KOPT-K1 (cell line): ENCODE data around the gene JAKMIP1.
"Not testable (repeated sequence)": the region's sequence is repeated elsewhere in the genome, so short reads cannot be mapped to it uniquely, and the experiment has no call there.

Experiments used
- H3K27ac ChIP-seq: fragments of 200-600 bp; sonication (generic); 2 replicates; pipeline ENCODE4 v1.5.1; 2016; ENCODE audit warnings: antibody characterized with exemption, mild to moderate bottlenecking, low read depth, low read length; ENCODE audit not compliant: poor library complexity, severe bottlenecking
- H3K36me3 ChIP-seq: fragments of 200-600 bp; sonication (generic); 2 replicates; pipeline ENCODE4 v1.5.1; 2017; ENCODE audit warnings: antibody characterized with exemption, mild to moderate bottlenecking, low read length, moderate library complexity; ENCODE audit not compliant: insufficient read depth
- H3K9me3 ChIP-seq: fragments of 200-600 bp; sonication (generic); 2 replicates; pipeline ENCODE4 v1.5.1; 2017; ENCODE audit warnings: antibody characterized with exemption, low read length, mild to moderate bottlenecking; ENCODE audit not compliant: insufficient read depth, poor library complexity, severe bottlenecking

JAKMIP1 gene

GRCh38 chr4:6221851-6222760 is 21.8 kb upstream of the JAKMIP1 start:
- no peaks in the 10 kb centered on the region for H3K36me3 ChIP-seq
- H3K27ac ChIP-seq = no peak overlapping the region

DNA sequence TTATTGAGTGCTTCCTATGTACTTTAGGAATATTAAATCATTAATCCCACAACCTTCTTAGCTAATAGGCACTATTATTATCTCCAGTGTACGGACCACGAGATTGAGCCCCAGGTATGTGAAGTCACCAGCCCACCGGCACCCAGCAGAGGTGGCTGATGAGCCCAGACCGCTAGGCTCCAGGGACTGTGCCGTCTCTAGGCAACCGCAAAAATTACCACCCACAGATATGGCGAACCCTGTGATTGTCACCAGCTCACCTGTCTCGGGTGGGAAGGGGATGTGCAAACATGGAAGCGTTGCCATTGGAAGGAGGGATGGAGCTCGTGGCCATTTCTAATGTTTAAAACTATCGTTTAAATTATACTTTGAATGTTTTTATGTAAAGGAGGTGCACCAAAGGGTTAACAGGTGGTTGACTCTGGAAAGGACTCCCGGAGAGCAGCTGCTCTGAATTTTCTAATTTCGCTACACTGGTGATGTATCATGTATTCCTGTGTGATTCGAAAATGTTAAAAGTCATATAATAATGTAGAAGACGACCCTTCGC is 21.0 kb upstream of the JAKMIP1 start:
- Histone ChIP-seq H3K27ac (no peak overlapping the region), H3K9me3 (no peaks in the 10 kb centered on the region), H3K36me3 (no peaks in the 10 kb centered on the region)

More at GRCh38 chr4:6221851-6222760, 21.8 kb upstream of the JAKMIP1 start:
- H3K9me3 ChIP-seq = no peaks in the 10 kb centered on the region

- Histone ChIP-seq H3K36me3 (no peaks in the 10 kb centered on the region), H3K27ac (no peak overlapping the region), H3K9me3 (peaks cover 5% of the 10 kb centered on the region)
Measured at GRCh38 chr4:6217716-6218381, 17.5 kb upstream of the JAKMIP1 start.

- no peak overlapping the region for H3K27ac ChIP-seq
- no peaks in the 10 kb centered on the region for H3K36me3 ChIP-seq
- peaks cover 5% of the 10 kb centered on the region for H3K9me3 ChIP-seq
Measured at GRCh38 chr4:6216588-6216987, 16.2 kb upstream of the JAKMIP1 start.

GRCh38 chr4:6209921-6210320 is 9.6 kb upstream of the JAKMIP1 start:
- Histone ChIP-seq H3K36me3 (no peaks in the 10 kb centered on the region), H3K9me3 (peaks cover 5% of the 10 kb centered on the region), H3K27ac (no peak overlapping the region)

- H3K27ac ChIP-seq, H3K9me3 ChIP-seq, H3K36me3 ChIP-seq: not testable (repeated sequence)
Measured at GRCh38 chr4:6209291-6209690, 8.9 kb upstream of the JAKMIP1 start.

DNA sequence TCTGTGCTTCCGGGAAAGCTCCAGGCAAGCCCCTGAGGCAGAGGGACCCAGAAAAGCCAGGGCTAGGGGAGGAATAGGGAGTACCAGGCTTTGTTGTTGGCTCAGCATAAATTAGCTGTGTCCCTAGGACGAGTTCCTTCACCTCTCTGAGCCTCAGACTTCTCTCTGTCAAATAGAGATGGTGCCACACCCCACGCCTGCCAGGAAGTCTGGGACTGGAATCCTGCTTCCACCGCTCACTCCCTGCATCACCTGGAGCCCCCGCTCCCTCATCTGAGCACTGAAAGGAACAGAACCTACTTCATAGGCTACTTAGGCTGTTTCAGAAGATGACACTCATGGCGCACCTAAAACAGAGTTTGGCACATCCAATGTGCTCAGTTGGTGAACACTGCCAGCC is 8.1 kb upstream of the JAKMIP1 start:
- Histone ChIP-seq H3K27ac (no peak overlapping the region), H3K9me3 (peaks cover 4% of the 10 kb centered on the region), H3K36me3 (no peaks in the 10 kb centered on the region)

DNA sequence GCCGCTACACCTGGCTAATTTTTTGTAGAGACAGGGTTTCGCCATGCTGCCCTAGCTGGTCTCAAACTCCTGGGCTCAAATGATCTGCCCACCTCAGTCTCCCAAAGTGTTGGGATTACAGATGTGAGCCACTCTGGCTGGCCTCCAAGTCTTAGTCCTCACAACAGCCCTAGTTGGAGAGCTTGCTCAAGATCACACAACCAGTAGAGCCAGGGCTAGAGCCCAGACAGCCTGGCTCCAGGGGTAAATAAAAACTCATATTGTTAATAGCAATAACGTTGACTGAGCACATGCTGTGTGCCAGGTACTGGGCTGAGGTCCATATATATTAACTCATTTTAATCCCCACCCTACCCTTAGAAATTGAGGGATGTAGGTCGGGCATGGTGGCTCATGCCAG is 7.3 kb upstream of the JAKMIP1 start:
- Histone ChIP-seq H3K27ac (no peak overlapping the region), H3K9me3 (no peaks in the 10 kb centered on the region), H3K36me3 (no peaks in the 10 kb centered on the region)

- H3K9me3 ChIP-seq = no peaks in the 10 kb centered on the region
- H3K27ac ChIP-seq = no peak overlapping the region
- H3K36me3 ChIP-seq = no peaks in the 10 kb centered on the region
Measured at GRCh38 chr4:6206771-6207290, 6.5 kb upstream of the JAKMIP1 start.

- no peak overlapping the region for H3K27ac ChIP-seq
- no peaks in the 10 kb centered on the region for H3K36me3 ChIP-seq
- no peaks in the 10 kb centered on the region for H3K9me3 ChIP-seq
Measured at GRCh38 chr4:6205973-6206372, 5.6 kb upstream of the JAKMIP1 start.

DNA sequence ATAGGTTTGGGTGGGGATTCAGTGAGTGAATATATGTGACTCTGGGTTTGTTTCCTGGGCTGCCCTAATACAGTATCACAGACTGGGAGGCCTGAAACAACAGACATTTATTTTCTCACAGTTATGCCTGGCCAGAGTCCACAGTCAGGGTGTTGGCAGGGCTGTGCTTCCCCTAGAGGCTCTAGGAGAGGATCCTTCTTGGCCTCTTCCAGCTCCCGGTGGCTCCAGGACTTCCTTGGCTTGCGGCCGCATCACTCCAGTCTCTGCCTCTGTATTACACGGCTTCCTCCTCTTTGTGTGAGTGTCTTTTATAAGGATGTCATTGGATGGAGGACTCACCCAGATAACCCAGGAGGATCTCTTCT is 5.2 kb upstream of the JAKMIP1 start:
- H3K27ac ChIP-seq = no peak overlapping the region
- H3K9me3 ChIP-seq = no peaks in the 10 kb centered on the region
- H3K36me3 ChIP-seq = no peaks in the 10 kb centered on the region

DNA sequence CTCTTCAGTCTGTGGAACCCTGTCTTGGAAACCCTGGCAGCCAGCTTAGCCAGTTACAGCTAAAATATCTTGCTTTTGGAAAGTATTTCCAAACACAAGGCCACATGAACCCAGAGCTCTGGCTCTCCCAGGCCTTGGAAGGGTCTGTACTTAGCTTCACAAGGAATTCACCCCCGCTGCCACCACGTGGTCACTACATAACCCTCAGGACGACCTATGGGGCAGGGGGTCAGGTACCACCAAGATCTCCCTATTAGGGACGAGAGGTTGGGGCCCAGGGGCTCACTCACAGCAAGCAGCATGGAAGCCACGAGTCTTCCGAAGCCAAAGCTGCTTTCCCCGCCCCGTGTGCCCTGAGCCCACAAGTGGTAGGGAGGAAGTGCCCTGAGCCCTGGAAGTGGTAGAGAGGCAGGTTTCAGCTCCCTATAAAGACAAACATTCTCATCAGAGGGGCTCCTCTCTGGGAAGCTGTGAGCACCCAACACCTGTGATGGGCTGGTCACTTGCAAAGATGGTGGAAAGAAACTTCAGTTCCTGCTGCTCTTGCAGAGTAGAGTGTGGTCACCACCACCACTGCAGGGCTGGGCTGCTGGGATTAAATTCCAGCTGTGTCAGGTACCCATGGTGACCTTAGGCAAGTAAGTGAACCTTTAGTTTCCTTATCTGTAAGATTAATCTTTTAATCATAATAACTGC is 4.7 kb upstream of the JAKMIP1 start:
- H3K9me3 ChIP-seq = no peaks in the 10 kb centered on the region

DNA sequence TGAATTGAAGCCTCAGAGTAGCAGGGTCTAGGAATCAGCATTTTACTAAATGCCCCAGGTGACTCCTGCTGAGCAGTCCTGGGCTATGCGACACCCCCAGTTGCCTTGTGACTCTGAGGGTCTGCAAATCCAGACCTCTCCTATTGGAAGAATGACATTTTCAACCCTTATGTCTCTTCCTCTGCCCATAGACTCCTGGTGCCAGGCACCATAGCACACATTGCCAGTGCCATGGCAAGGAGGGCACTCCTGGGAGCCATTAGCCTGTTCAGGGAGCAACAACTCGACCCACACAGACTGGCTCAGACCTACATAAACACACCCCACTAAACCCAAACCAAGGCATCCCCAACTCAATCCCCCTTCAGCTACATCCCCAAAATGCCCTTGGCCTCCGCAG is 3.7 kb upstream of the JAKMIP1 start:
- no peaks in the 10 kb centered on the region for H3K9me3 ChIP-seq
- H3K27ac ChIP-seq = no peak overlapping the region
- no peaks in the 10 kb centered on the region for H3K36me3 ChIP-seq

More for the DNA sequence above, 4.7 kb upstream of the JAKMIP1 start:
- Histone ChIP-seq H3K36me3 (no peaks in the 10 kb centered on the region), H3K27ac (no peak overlapping the region)

DNA sequence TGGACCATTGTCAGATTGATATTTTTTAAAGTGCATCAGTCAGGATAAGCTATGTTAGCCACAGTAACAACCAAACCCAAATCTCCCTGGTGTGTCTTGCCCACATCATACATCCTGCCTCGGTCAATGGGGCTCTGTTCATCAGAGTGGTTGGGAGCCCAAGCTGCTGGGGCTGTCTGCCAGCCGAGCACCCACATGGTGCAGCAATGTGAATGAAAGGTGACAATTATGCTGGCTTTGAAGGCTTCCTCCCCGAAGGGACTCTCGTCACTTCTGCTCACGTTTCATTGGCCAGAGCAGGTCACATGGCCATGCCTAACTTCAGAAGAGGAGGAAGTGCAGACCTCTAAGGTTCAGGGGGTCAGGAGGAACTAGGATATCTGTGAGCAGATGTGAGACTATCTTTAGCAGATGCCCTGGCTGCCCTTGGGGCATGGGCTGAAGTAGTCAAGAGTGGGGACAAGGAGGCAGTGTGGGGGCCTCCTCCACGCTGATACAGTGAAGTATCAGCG is 1.3 kb upstream of the JAKMIP1 start:
- Histone ChIP-seq H3K36me3 (peaks cover 19% of the 10 kb centered on the region), H3K9me3 (no peaks in the 10 kb centered on the region), H3K27ac (peak overlapping the region; percentile 96)

GRCh38 chr4:6200922-6201362 is 593 bp upstream of the JAKMIP1 start:
- Histone ChIP-seq H3K9me3 (no peaks in the 10 kb centered on the region), H3K27ac (peak overlapping the region; percentile 96), H3K36me3 (peaks cover 19% of the 10 kb centered on the region)
